Measurements from ENCODE around the gene OCA2. TPM values are rescaled to one million over a fixed set of nuclear protein-coding genes. Genes with fewer than 3 reads are reported as not detected.
A peak's percentile ranks its signal among the peaks of the same experiment; 100 is the strongest.

Gene OCA2
- total RNA-seq, 6 donors from 2014 or later: 0.83 to 6.0 (median 2.0) TPM

- no peak for TF ChIP-seq POLR2A (IDR thresholded peaks at IDR 0.05)
- WGBS, 2 donors: 97 to 98% methylated on average over 2 of the region's 2 CpGs
- DNase-seq (no peak), ATAC-seq (ENCODE audit: low FRiP score in 2 of 2) (no peak)
- Histone ChIP-seq H3K36me3 (no peaks in the 10 kb centered on the region), H3K27me3 (peaks cover 0 to 8% (median 6%) of the 10 kb centered on the region in 4 donors), H3K4me1 (peaks cover 18 to 25% (median 21%) of the 10 kb centered on the region in 4 donors), H3K27ac (no peak overlapping the region), H3K9me3 (peaks cover 0 to 18% (median 8%) of the 10 kb centered on the region in 4 donors), H3K4me3 (no peak overlapping the region)
These were observed 7.8 kb downstream of the OCA2 start for GRCh38 chr15:28091313-28091712.

GRCh38 chr15:28086175-28086703 is 12.9 kb downstream of the OCA2 start:
- DNase-seq: peak in 1 of 2 donors; percentile 73

GRCh38 chr15:28085489-28086174 is 13.5 kb downstream of the OCA2 start:
- Histone ChIP-seq H3K4me1 (no peaks in the 10 kb centered on the region), H3K27me3 (no peaks in the 10 kb centered on the region), H3K9me3 (peaks cover 0 to 7% (median 0%) of the 10 kb centered on the region in 4 donors), H3K4me3 (no peak overlapping the region), H3K27ac (no peak overlapping the region), H3K36me3 (no peaks in the 10 kb centered on the region)
- ATAC-seq (ENCODE audit: low FRiP score in 2 of 2): peak in 1 of 2 donors; percentile 44
- DNase-seq: no peak
- TF ChIP-seq CTCF (IDR thresholded peaks at IDR 0.05) (no peak), EP300 (IDR thresholded peaks at IDR 0.05) (no peak), POLR2A (IDR thresholded peaks at IDR 0.05) (no peak), POLR2AphosphoS5 (IDR thresholded peaks at IDR 0.05) (no peak)
- WGBS, 2 donors: 76 to 80% methylated on average over 2 to 4 of the region's 4 CpGs

More at GRCh38 chr15:28086175-28086703, 12.9 kb downstream of the OCA2 start:
- Histone ChIP-seq H3K9me3 (peaks cover 0 to 12% (median 2%) of the 10 kb centered on the region in 4 donors), H3K27ac (no peak overlapping the region), H3K4me1 (no peaks in the 10 kb centered on the region), H3K36me3 (no peaks in the 10 kb centered on the region), H3K27me3 (no peaks in the 10 kb centered on the region), H3K4me3 (no peak overlapping the region)
- whole genome bisulfite sequencing, 2 donors: 22 to 69% methylated on average over 1 to 2 of the region's 2 CpGs
- peak; percentile 92 to 93 for ATAC-seq (ENCODE audit: low FRiP score in 2 of 2)
- TF ChIP-seq POLR2A (IDR thresholded peaks at IDR 0.05) (no peak), POLR2AphosphoS5 (IDR thresholded peaks at IDR 0.05) (no peak), EP300 (IDR thresholded peaks at IDR 0.05) (no peak), CTCF (IDR thresholded peaks at IDR 0.05) (peak; percentile 62 to 78 (median 64))

DNA sequence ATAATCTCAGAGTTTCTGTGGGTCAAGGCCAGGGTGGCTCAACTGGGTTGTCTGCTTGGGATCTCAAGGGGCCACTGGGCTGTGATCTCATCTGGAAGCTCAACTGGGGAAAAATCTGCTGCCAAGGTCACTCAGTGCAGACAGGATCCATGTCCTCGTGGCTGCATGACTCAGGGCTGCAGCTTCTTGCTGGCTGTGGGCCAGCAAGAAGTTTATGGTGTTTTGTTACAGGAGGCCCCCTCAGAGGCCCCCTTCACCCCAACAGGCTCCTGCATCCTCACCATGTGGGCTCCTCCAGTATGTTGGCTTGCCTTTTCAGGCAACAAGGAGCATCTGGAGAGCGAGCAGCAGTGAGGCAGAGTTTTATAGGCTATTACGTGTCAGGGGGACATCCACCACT is 14.6 kb downstream of the OCA2 start:
- no peak for ATAC-seq (ENCODE audit: low FRiP score in 2 of 2)
- H3K4me1 ChIP-seq: no peaks in the 10 kb centered on the region
- DNase-seq: no peak
- H3K27ac ChIP-seq: no peak overlapping the region
- TF ChIP-seq EP300 (IDR thresholded peaks at IDR 0.05): no peak
- no peak for TF ChIP-seq CTCF (IDR thresholded peaks at IDR 0.05)
- no peak for TF ChIP-seq POLR2AphosphoS5 (IDR thresholded peaks at IDR 0.05)
- no peaks in the 10 kb centered on the region for H3K27me3 ChIP-seq
- H3K9me3 ChIP-seq: peaks cover 0 to 6% (median 0%) of the 10 kb centered on the region in 4 donors
- no peaks in the 10 kb centered on the region for H3K36me3 ChIP-seq
- H3K4me3 ChIP-seq: no peak overlapping the region
- 80 to 81% methylated on average over 1 to 3 of the region's 3 CpGs for WGBS, 2 donors

- no peak for TF ChIP-seq EP300 (IDR thresholded peaks at IDR 0.05)
- no peak for TF ChIP-seq POLR2AphosphoS5 (IDR thresholded peaks at IDR 0.05)
- no peak for TF ChIP-seq POLR2A (IDR thresholded peaks at IDR 0.05)
- TF ChIP-seq CTCF (IDR thresholded peaks at IDR 0.05): no peak
- H3K36me3 ChIP-seq: no peaks in the 10 kb centered on the region
- no peak overlapping the region for H3K4me3 ChIP-seq
- no peaks in the 10 kb centered on the region for H3K27me3 ChIP-seq
- no peak for DNase-seq
- H3K9me3 ChIP-seq: no peaks in the 10 kb centered on the region
- WGBS, 2 donors: 59 to 65% methylated on average over 11 of the region's 11 CpGs
- no peak overlapping the region for H3K27ac ChIP-seq
- H3K4me1 ChIP-seq: no peaks in the 10 kb centered on the region
- no peak for ATAC-seq (ENCODE audit: low FRiP score in 2 of 2)
These were observed 16.0 kb downstream of the OCA2 start for GRCh38 chr15:28082891-28083684.
